Muscle of leg (tissue), 11 donors: ENCODE results near the gene FARP1. TPM values are rescaled to one million over a fixed set of nuclear protein-coding genes. Genes with fewer than 3 reads are reported as not detected.
A peak's percentile ranks its signal among the peaks of the same experiment; 100 is the strongest.

ENCODE experiments used
- DNase-seq: peaks from one replicate; pipeline ENCODE4 v3.0.0; 2013
- H3K27ac ChIP-seq: one replicate; pipeline ENCODE4 v1.5.1; 2013; ENCODE audit warnings: mild to moderate bottlenecking, low read length, control low read depth
- H3K27me3 ChIP-seq: one replicate; pipeline ENCODE4 v1.6.1; 2013; ENCODE audit warnings: low read length; ENCODE audit not compliant: control insufficient read depth, insufficient read depth
- H3K36me3 ChIP-seq: one replicate; pipeline ENCODE4 v1.6.1; 2013; ENCODE audit warnings: low read length; ENCODE audit not compliant: control insufficient read depth, insufficient read depth
- H3K4me1 ChIP-seq: one replicate; pipeline ENCODE4 v1.6.1; 2013; ENCODE audit warnings: low read length; ENCODE audit not compliant: control insufficient read depth, insufficient read depth
- H3K4me3 ChIP-seq: one replicate; pipeline ENCODE4 v1.5.1; 2013; ENCODE audit warnings: low read length, control low read depth
- H3K9me3 ChIP-seq: replicated peaks from 2 replicates; pipeline ENCODE4 v1.6.1; 2013; ENCODE audit warnings: low read depth, low read length; ENCODE audit not compliant: control insufficient read depth
- WGBS: methylation state at CpG from one replicate; pipeline ENCODE4 v1.1.5; 2013; ENCODE audit warnings: missing lambda C conversion rate; ENCODE audit not compliant: insufficient coverage; 5-methylcytosine and 5-hydroxymethylcytosine counted together
- polyA plus RNA-seq, 8 donors: library from polyadenylated mRNA; unstranded; fragments of 120-200 nt; gene quantifications; one replicate each; pipeline versions ENCODE4 v1.2.1 to v1.2.3, GENCODE V29; 2013; ENCODE audit warnings: inconsistent platforms in 1 of 8, low replicate concordance in 1 of 8; ENCODE audit not compliant: insufficient read length in 8 of 8, insufficient read depth in 1 of 8
- total RNA-seq: library from RNA; stranded (reverse); fragments of 120-200 nt; gene quantifications from one replicate; pipeline ENCODE4 v1.2.4, GENCODE V29; 2013

The FARP1 gene
- total and polyA plus RNA-seq, 9 donors: 37.8 to 90.7 (median 74.3) TPM

GRCh38 chr13:98213354-98213753 is 70.5 kb downstream of the FARP1 start:
- no peak overlapping the region for H3K4me3 ChIP-seq
- no peak overlapping the region for H3K27ac ChIP-seq
- DNase-seq: no peak
- H3K27me3 ChIP-seq: no peaks in the 10 kb centered on the region
- WGBS: 61% methylated on average over 3 of the region's 8 CpGs
- H3K4me1 ChIP-seq: peaks cover 38% of the 10 kb centered on the region
- no peaks in the 10 kb centered on the region for H3K9me3 ChIP-seq
- peaks cover 7% of the 10 kb centered on the region for H3K36me3 ChIP-seq

GRCh38 chr13:98214008-98214643 is 71.2 kb downstream of the FARP1 start:
- Histone ChIP-seq H3K9me3 (no peaks in the 10 kb centered on the region), H3K27ac (peak overlapping the region; percentile 43), H3K4me3 (no peak overlapping the region), H3K36me3 (peaks cover 7% of the 10 kb centered on the region), H3K27me3 (no peaks in the 10 kb centered on the region), H3K4me1 (peaks cover 38% of the 10 kb centered on the region)
- WGBS: 23% methylated on average over 5 of the region's 16 CpGs
- DNase-seq: peak; percentile 87

- peak; percentile 43 for DNase-seq
- peak overlapping the region; percentile 37 for H3K27ac ChIP-seq
- no peak overlapping the region for H3K4me3 ChIP-seq
- WGBS: no CpG with 5 or more reads among the region's 6 CpGs
- H3K27me3 ChIP-seq: no peaks in the 10 kb centered on the region
- H3K36me3 ChIP-seq: peaks cover 7% of the 10 kb centered on the region
- peaks cover 38% of the 10 kb centered on the region for H3K4me1 ChIP-seq
- H3K9me3 ChIP-seq: no peaks in the 10 kb centered on the region
Observed at GRCh38 chr13:98214707-98215106, 71.8 kb downstream of the FARP1 start.

- Histone ChIP-seq H3K9me3 (no peaks in the 10 kb centered on the region), H3K4me3 (no peak overlapping the region), H3K36me3 (peaks cover 7% of the 10 kb centered on the region), H3K4me1 (peaks cover 41% of the 10 kb centered on the region), H3K27me3 (no peaks in the 10 kb centered on the region), H3K27ac (no peak overlapping the region)
- 100% methylated on average over 1 of the region's 6 CpGs for WGBS
- no peak for DNase-seq
Observed at GRCh38 chr13:98215508-98215907, 72.6 kb downstream of the FARP1 start.

GRCh38 chr13:98216135-98216565 is 73.3 kb downstream of the FARP1 start:
- peak; percentile 40 for DNase-seq
- Histone ChIP-seq H3K27me3 (no peaks in the 10 kb centered on the region), H3K36me3 (peaks cover 7% of the 10 kb centered on the region), H3K4me3 (no peak overlapping the region), H3K9me3 (no peaks in the 10 kb centered on the region), H3K4me1 (peaks cover 45% of the 10 kb centered on the region), H3K27ac (no peak overlapping the region)
- 22% methylated on average over 3 of the region's 4 CpGs for WGBS

- no peak overlapping the region for H3K27ac ChIP-seq
- no peaks in the 10 kb centered on the region for H3K9me3 ChIP-seq
- DNase-seq: no peak
- peaks cover 47% of the 10 kb centered on the region for H3K4me1 ChIP-seq
- WGBS: no CpG with 5 or more reads among the region's 7 CpGs
- H3K27me3 ChIP-seq: no peaks in the 10 kb centered on the region
- peaks cover 7% of the 10 kb centered on the region for H3K36me3 ChIP-seq
- no peak overlapping the region for H3K4me3 ChIP-seq
Observed at GRCh38 chr13:98216711-98217285, 73.9 kb downstream of the FARP1 start.

- no peaks in the 10 kb centered on the region for H3K9me3 ChIP-seq
- no peaks in the 10 kb centered on the region for H3K27me3 ChIP-seq
- DNase-seq: no peak
- H3K36me3 ChIP-seq: peaks cover 7% of the 10 kb centered on the region
- H3K27ac ChIP-seq: no peak overlapping the region
- H3K4me1 ChIP-seq: peaks cover 47% of the 10 kb centered on the region
- WGBS: 93% methylated on average over 10 of the region's 12 CpGs
- H3K4me3 ChIP-seq: no peak overlapping the region
Observed at GRCh38 chr13:98217597-98217996, 74.7 kb downstream of the FARP1 start.

GRCh38 chr13:98219685-98220084 is 76.8 kb downstream of the FARP1 start:
- Histone ChIP-seq H3K4me1 (peaks cover 31% of the 10 kb centered on the region), H3K4me3 (no peak overlapping the region), H3K36me3 (peaks cover 6% of the 10 kb centered on the region), H3K27me3 (no peaks in the 10 kb centered on the region), H3K27ac (no peak overlapping the region), H3K9me3 (no peaks in the 10 kb centered on the region)
- no peak for DNase-seq
- WGBS: 95% methylated on average over 4 of the region's 6 CpGs

GRCh38 chr13:98220271-98220791 is 77.4 kb downstream of the FARP1 start:
- H3K36me3 ChIP-seq: peaks cover 2% of the 10 kb centered on the region
- no peaks in the 10 kb centered on the region for H3K27me3 ChIP-seq
- no peaks in the 10 kb centered on the region for H3K9me3 ChIP-seq
- 37% methylated on average over 3 of the region's 4 CpGs for WGBS
- H3K4me1 ChIP-seq: peaks cover 28% of the 10 kb centered on the region
- H3K27ac ChIP-seq: no peak overlapping the region
- peak; percentile 51 for DNase-seq
- H3K4me3 ChIP-seq: no peak overlapping the region

- no peak overlapping the region for H3K4me3 ChIP-seq
- DNase-seq: peak; percentile 83
- H3K27ac ChIP-seq: no peak overlapping the region
- no peaks in the 10 kb centered on the region for H3K27me3 ChIP-seq
- H3K4me1 ChIP-seq: peaks cover 21% of the 10 kb centered on the region
- 19% methylated on average over 4 of the region's 6 CpGs for WGBS
- H3K9me3 ChIP-seq: no peaks in the 10 kb centered on the region
- H3K36me3 ChIP-seq: peaks cover 3% of the 10 kb centered on the region
Observed at GRCh38 chr13:98221234-98221633, 78.3 kb downstream of the FARP1 start.
